ENCODE measurements around the gene ZNF853. TPM values are rescaled to one million over a fixed set of nuclear protein-coding genes. Genes with fewer than 3 reads are reported as not detected.
A peak's percentile ranks its signal among the peaks of the same experiment; 100 is the strongest.

The ZNF853 gene
- total RNA-seq, 3 donors from 2014 or later (not counting 1 experiment from before 2014, with no cell fraction given) = 6.5 to 12.0 (median 9.7) TPM

DNA sequence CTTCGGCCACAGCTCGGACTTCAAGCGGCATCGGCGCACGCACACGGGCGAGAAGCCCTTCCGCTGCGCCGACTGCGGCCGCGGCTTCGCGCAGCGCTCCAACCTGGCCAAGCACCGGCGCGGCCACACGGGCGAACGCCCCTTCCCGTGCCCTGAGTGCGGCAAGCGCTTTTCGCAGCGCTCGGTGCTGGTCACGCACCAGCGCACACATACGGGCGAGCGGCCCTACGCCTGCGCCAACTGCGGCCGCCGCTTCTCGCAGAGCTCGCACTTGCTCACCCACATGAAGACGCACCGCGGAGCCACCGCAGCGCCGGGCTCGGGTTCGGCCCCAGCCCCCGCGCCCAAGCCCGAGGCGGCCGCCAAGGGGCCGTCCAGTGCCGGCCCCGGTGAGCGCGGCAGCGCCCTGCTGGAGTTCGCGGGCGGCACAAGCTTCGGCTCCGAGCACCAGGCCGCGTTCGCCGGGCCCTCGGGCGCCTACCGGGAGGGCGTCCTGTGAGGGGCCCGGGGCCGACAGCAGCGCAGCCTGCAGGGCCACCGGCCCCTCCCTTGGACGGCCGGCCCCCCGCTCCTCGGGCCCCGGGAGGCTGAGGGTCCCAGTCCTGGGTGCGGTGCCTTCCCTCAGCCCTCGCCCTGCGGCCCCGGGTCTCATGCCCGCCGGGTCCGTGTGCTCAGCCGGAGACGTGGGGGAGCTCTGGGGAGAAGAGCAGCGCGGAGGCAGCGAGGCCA lies 38.9 kb downstream of the ZNF853 start:
- Histone ChIP-seq H3K27ac (ENCODE audit: low read length) (no peak overlapping the region), H3K36me3 (ENCODE audit: control insufficient read depth, insufficient read depth, low read length) (peaks cover 21% of the 10 kb centered on the region), H3K4me1 (ENCODE audit: control insufficient read depth, insufficient read depth, low read length) (no peaks in the 10 kb centered on the region), H3K27me3 (ENCODE audit: control insufficient read depth, insufficient read depth, low read length) (no peaks in the 10 kb centered on the region), H3K9me3 (ENCODE audit: control insufficient read depth, insufficient read depth, low read length) (no peaks in the 10 kb centered on the region), H3K4me3 (ENCODE audit: low read length) (no peak overlapping the region)
- Mint-ChIP-seq H3K36me3 (no peaks in the 10 kb centered on the region), H3K4me1 (peaks cover 0 to 8% of the 10 kb centered on the region in 2 donors), H3K27me3 (ENCODE audit: low read depth in 2 of 2) (no peaks in the 10 kb centered on the region), H3K4me3 (no peak overlapping the region), H3K27ac (no peak overlapping the region), H3K9me3 (no peaks in the 10 kb centered on the region)
- no peak for ATAC-seq
- intact Hi-C loops (cut with micrococcal nuclease) = no loop called here
- no peak for DNase-seq
- TF ChIP-seq, protein P1, sequence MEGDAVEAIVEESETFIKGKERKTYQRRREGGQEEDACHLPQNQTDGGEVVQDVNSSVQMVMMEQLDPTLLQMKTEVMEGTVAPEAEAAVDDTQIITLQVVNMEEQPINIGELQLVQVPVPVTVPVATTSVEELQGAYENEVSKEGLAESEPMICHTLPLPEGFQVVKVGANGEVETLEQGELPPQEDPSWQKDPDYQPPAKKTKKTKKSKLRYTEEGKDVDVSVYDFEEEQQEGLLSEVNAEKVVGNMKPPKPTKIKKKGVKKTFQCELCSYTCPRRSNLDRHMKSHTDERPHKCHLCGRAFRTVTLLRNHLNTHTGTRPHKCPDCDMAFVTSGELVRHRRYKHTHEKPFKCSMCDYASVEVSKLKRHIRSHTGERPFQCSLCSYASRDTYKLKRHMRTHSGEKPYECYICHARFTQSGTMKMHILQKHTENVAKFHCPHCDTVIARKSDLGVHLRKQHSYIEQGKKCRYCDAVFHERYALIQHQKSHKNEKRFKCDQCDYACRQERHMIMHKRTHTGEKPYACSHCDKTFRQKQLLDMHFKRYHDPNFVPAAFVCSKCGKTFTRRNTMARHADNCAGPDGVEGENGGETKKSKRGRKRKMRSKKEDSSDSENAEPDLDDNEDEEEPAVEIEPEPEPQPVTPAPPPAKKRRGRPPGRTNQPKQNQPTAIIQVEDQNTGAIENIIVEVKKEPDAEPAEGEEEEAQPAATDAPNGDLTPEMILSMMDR (IDR thresholded peaks at IDR 0.05) = no peak
- WGBS (ENCODE audit: insufficient coverage) = 98% methylated on average over 94 of the region's 94 CpGs

DNA sequence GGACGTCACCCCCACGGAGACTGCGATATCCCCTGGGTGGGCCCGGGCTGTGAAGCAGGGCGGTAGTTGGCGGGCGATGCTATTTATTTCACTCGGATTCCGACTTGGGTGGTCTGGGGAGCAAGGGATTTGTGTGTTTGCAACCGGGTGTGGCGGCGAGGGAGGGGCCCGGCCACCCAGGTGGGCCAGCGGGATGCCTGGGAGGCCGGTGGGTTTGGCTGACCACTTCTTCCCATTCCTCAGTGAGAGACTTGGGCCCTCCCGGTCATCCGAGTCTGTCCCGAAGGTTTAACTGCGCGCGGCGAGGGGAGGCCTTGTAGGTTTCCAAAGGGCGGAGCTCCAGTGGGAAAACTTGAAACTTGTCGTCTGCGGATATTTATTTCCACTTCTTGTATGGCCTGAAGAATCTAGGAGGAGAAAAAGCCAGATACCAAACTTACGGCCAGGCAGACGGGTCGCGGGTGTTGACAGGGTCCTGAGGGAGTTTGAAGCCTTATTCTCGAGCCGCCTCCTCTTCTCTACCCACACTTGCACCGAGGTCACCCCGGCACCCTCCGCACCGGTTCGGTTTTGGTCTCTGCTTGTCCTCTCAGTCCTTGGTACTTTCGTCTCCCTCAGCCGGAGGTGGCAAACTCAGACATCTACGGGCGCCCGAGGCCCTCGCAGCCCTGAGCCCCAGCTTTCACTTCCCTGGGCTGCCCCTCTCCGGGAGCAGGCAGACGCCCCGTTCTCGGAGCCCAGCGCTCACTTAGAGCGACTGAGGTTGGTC lies 39.6 kb downstream of the ZNF853 start:
- Histone ChIP-seq H3K36me3 (ENCODE audit: control insufficient read depth, insufficient read depth, low read length) (peaks cover 21% of the 10 kb centered on the region), H3K4me1 (ENCODE audit: control insufficient read depth, insufficient read depth, low read length) (no peaks in the 10 kb centered on the region), H3K4me3 (ENCODE audit: low read length) (no peak overlapping the region), H3K9me3 (ENCODE audit: control insufficient read depth, insufficient read depth, low read length) (no peaks in the 10 kb centered on the region), H3K27me3 (ENCODE audit: control insufficient read depth, insufficient read depth, low read length) (no peaks in the 10 kb centered on the region), H3K27ac (ENCODE audit: low read length) (no peak overlapping the region)
- ATAC-seq = no peak
- H3K4me3 Mint-ChIP-seq = no peak overlapping the region
- no peaks in the 10 kb centered on the region for H3K36me3 Mint-ChIP-seq
- H3K27ac Mint-ChIP-seq = peak overlapping the region in 1 of 2 donors; percentile 45
- intact Hi-C loops (cut with micrococcal nuclease) = no loop called here
- H3K27me3 Mint-ChIP-seq (ENCODE audit: low read depth in 2 of 2) = no peaks in the 10 kb centered on the region
- H3K9me3 Mint-ChIP-seq = no peaks in the 10 kb centered on the region
- no peak for DNase-seq
- H3K4me1 Mint-ChIP-seq = peaks cover 0 to 12% of the 10 kb centered on the region in 2 donors
- 95% methylated on average over 48 of the region's 48 CpGs for WGBS (ENCODE audit: insufficient coverage)
- TF ChIP-seq, protein P1 (IDR thresholded peaks at IDR 0.05) = no peak

DNA sequence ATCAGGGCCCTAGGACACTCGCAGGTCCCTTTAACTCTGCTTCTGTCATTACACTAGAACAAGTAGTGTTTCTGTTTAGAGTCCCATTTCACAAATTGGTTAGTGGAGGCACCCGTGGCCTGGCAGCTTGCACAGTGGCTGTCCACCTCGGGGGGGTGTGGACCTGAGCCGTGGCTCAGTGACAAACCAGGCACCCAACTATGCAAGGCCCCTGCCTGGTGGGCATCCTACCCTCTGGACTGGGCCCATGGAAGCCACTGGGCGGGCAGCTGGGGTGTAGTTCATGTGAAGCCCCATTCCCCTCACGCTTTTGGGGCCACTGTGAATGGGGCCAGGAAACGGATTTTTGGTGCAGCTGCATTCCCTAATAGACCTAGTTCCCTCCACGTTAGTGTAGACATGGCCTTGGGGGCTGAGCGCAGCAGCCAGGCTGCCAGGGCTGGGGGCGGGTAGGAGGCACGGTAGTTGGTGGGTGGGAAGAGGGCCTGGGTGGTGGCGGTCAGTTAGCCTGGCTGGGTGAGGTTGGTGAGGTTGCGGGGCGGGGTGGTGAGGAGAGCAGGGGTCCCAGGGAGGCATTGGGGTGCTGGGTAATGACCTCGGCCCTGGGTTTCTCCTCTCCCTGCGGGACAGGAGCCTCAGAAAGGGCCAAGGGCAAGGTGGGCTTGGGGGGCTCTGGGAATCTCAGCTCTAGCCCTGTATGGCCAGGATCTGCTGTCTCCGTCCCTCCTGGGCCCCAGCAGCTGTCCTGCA lies 40.4 kb downstream of the ZNF853 start:
- H3K4me1 Mint-ChIP-seq = peaks cover 0 to 12% of the 10 kb centered on the region in 2 donors
- no peaks in the 10 kb centered on the region for H3K9me3 Mint-ChIP-seq
- H3K27ac Mint-ChIP-seq = peak overlapping the region in 1 of 2 donors; percentile 45
- Histone ChIP-seq H3K27me3 (ENCODE audit: control insufficient read depth, insufficient read depth, low read length) (no peaks in the 10 kb centered on the region), H3K36me3 (ENCODE audit: control insufficient read depth, insufficient read depth, low read length) (peaks cover 16% of the 10 kb centered on the region), H3K4me3 (ENCODE audit: low read length) (no peak overlapping the region), H3K9me3 (ENCODE audit: control insufficient read depth, insufficient read depth, low read length) (no peaks in the 10 kb centered on the region), H3K4me1 (ENCODE audit: control insufficient read depth, insufficient read depth, low read length) (no peaks in the 10 kb centered on the region), H3K27ac (ENCODE audit: low read length) (no peak overlapping the region)
- H3K36me3 Mint-ChIP-seq = no peaks in the 10 kb centered on the region
- 97% methylated on average over 17 of the region's 17 CpGs for WGBS (ENCODE audit: insufficient coverage)
- no peaks in the 10 kb centered on the region for H3K27me3 Mint-ChIP-seq (ENCODE audit: low read depth in 2 of 2)
- DNase-seq (no peak), ATAC-seq (no peak)
- intact Hi-C loops (cut with micrococcal nuclease) = no loop called here
- TF ChIP-seq, protein P1 (IDR thresholded peaks at IDR 0.05) = no peak
- H3K4me3 Mint-ChIP-seq = no peak overlapping the region
